Uterus (tissue), 2 donors: ENCODE data around the gene ASAP2.

ENCODE experiments used
- POLR2A ChIP-seq, 2 donors: fragments of 450-650 bp; IDR thresholded peaks; one replicate each; pipeline ENCODE4 v1.6.1; 2016; ENCODE audit warnings: antibody characterized with exemption in 2 of 2, mild to moderate bottlenecking in 1 of 2, moderate library complexity in 1 of 2
- TF ChIP-seq, protein P1 (sequence below), 4 experiments: fragments of 200-600 bp in 2 of 4; fragments of 450-650 bp in 2 of 4; sonication (generic) in 2 of 4; IDR thresholded peaks; one replicate each; pipeline ENCODE4 v1.5.1; 2016 to 2019; ENCODE audit warnings: antibody characterized with exemption in 4 of 4, mild to moderate bottlenecking in 2 of 4, moderate library complexity in 1 of 4

- TF ChIP-seq POLR2A (IDR thresholded peaks at IDR 0.05), result no peak
- TF ChIP-seq, protein P1, sequence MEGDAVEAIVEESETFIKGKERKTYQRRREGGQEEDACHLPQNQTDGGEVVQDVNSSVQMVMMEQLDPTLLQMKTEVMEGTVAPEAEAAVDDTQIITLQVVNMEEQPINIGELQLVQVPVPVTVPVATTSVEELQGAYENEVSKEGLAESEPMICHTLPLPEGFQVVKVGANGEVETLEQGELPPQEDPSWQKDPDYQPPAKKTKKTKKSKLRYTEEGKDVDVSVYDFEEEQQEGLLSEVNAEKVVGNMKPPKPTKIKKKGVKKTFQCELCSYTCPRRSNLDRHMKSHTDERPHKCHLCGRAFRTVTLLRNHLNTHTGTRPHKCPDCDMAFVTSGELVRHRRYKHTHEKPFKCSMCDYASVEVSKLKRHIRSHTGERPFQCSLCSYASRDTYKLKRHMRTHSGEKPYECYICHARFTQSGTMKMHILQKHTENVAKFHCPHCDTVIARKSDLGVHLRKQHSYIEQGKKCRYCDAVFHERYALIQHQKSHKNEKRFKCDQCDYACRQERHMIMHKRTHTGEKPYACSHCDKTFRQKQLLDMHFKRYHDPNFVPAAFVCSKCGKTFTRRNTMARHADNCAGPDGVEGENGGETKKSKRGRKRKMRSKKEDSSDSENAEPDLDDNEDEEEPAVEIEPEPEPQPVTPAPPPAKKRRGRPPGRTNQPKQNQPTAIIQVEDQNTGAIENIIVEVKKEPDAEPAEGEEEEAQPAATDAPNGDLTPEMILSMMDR (IDR thresholded peaks at IDR 0.05), result no peak
These were observed 41.0 kb upstream of the ASAP2 start for GRCh38 chr2:9165625-9166024.
